ENCODE data around the gene C1orf53.

GRCh38 chr1:197905699-197906351, 3.4 kb downstream of the C1orf53 start:
- no peak for TF ChIP-seq POLR2A (IDR thresholded peaks at IDR 0.05; ENCODE audit: insufficient read depth in 1 of 2, low read depth in 2 of 2, low read length in 2 of 2)
- TF ChIP-seq LRRFIP1 (CRISPR knock-in tag; conservative IDR thresholded peaks at IDR 0.05): no peak
- TF ChIP-seq CTCF (CRISPR knock-in tag; IDR thresholded peaks at IDR 0.05): no peak
- no peak for TF ChIP-seq ZNF761 (CRISPR knock-in tag; conservative IDR thresholded peaks at IDR 0.05)
- TF ChIP-seq GATAD2A (CRISPR knock-in tag; IDR thresholded peaks at IDR 0.05): no peak
- TF ChIP-seq ZNF12 (CRISPR knock-in tag; IDR thresholded peaks at IDR 0.05): no peak
- TF ChIP-seq JUNB (CRISPR knock-in tag; IDR thresholded peaks at IDR 0.05; ENCODE audit: borderline replicate concordance): no peak
- TF ChIP-seq KLF12 (CRISPR knock-in tag; IDR thresholded peaks at IDR 0.05; ENCODE audit: borderline replicate concordance): no peak
- TF ChIP-seq MAX (IDR thresholded peaks at IDR 0.05): no peak
- TF ChIP-seq THAP7 (CRISPR knock-in tag; IDR thresholded peaks at IDR 0.05): no peak
- no peak for TF ChIP-seq ZNF331 (CRISPR knock-in tag; IDR thresholded peaks at IDR 0.05)
- no peak for TF ChIP-seq USF2 (IDR thresholded peaks at IDR 0.05; ENCODE audit: low read depth, low read length)
- no peak for TF ChIP-seq USF2 (CRISPR knock-in tag; IDR thresholded peaks at IDR 0.05; ENCODE audit: borderline replicate concordance)

Data from HepG2 (cell line).